T-helper 17 cell (primary cell): ENCODE data around the gene AGPAT3. TPM values are rescaled to one million over a fixed set of nuclear protein-coding genes. Genes with fewer than 3 reads are reported as not detected.

ENCODE experiments used
- ATAC-seq: fragments of 150-1000 bp; cut with Tn5 transposase; 2 replicates; pipeline ENCODE4 v1.10.0; 2021; ENCODE audit warnings: mild to moderate bottlenecking, moderate library complexity
- DNase-seq, 3 donors: peaks; one replicate each; pipeline versions ENCODE4 v3.0.0 to v3.0.0-alpha.2; 2020 to 2021
- H3K9me3 ChIP-seq: one replicate; pipeline ENCODE4 v1.7.0; 2013; ENCODE audit warnings: low read length, mild to moderate bottlenecking; ENCODE audit not compliant: control insufficient read depth, poor library complexity, severe bottlenecking
- H3K27ac Mint-ChIP-seq: one replicate; pipeline ENCODE4 v1.8.0; 2022; ENCODE audit warnings: mild to moderate bottlenecking, moderate library complexity, mixed read lengths
- H3K27me3 Mint-ChIP-seq: one replicate; pipeline ENCODE4 v1.8.0; 2022; ENCODE audit warnings: mixed read lengths
- H3K36me3 Mint-ChIP-seq: one replicate; pipeline ENCODE4 v1.8.0; 2022; ENCODE audit warnings: low read depth, mixed read lengths
- H3K4me1 Mint-ChIP-seq: one replicate; pipeline ENCODE4 v1.8.0; 2022; ENCODE audit warnings: mild to moderate bottlenecking, mixed read lengths
- H3K4me3 Mint-ChIP-seq: one replicate; pipeline ENCODE4 v1.8.0; 2022; ENCODE audit warnings: mild to moderate bottlenecking, moderate library complexity, mixed read lengths
- total RNA-seq, 4 donors: library from RNA in 2 of 4; stranded (reverse) in 2 of 4; gene quantifications; one replicate each; pipeline ENCODE4 v1.2.3 and lab custom pipeline; 2022 to 2026

Gene AGPAT3
- total RNA-seq, 2 donors from 2014 or later = 64.1 to 67.3 TPM

DNA sequence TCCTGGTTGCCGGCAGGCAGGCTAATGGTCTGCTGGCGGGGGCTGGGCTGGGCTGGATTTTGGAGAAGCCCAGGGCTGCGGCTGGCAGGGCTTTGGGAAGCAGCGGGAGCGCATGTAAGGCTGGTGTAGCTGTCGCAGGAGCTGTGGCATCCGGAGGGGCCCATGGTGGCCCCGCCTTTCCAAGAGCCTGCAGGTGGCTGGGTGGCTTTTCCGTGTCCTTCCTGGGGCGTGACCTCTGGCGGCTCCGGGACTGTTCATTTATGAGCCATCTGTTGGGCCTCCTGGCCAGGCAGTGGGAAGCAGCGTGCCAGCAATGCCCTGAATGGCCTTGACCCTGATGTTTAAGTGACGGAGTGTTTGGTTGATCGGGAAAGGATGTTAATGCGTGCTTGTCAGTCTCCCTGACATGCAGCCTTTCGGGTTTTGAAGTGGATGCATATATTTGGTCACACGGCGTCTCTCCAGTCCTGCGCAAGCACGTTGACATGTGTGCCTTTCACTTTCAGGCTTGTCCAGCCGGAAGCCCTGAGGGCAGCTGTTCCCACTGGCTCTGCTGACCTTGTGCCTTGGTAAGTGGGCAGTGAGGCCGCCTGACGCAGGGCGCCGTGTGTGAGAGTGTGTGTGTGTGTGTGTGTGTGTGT, 38.5 kb downstream of the AGPAT3 start:
- peaks cover 33% of the 10 kb centered on the region for H3K4me1 Mint-ChIP-seq
- H3K27me3 Mint-ChIP-seq = no peaks in the 10 kb centered on the region
- no peak overlapping the region for H3K4me3 Mint-ChIP-seq
- peak overlapping the region; percentile 29 for H3K27ac Mint-ChIP-seq
- DNase-seq = no peak
- no peak for ATAC-seq
- H3K9me3 ChIP-seq = no peaks in the 10 kb centered on the region
- peaks cover 5% of the 10 kb centered on the region for H3K36me3 Mint-ChIP-seq

DNA sequence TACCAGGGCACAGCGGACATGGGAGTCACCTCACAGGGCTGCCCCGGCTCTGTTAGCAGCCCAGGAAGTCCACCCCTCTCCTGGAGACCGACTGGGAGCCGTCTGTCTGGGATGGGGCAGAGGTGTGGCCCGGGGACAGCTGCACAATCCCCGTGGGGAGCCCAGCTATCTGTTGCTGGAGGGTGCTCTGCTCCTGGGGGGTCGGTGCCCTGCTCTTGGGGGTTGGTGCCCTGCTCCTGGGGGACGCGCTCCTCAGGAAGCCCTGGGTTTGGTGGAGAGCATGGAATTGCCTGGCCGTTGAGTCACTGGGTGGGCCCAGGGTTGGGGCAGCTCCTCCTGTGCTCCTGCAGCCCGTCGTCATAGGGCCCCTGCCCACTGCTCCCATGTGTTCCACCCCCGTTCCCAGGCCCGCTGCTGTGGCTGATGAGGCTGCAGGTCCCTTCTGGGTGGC, 39.3 kb downstream of the AGPAT3 start:
- Mint-ChIP-seq H3K27ac (peak overlapping the region; percentile 34), H3K27me3 (no peaks in the 10 kb centered on the region), H3K4me1 (peaks cover 33% of the 10 kb centered on the region), H3K4me3 (no peak overlapping the region), H3K36me3 (peaks cover 5% of the 10 kb centered on the region)
- no peaks in the 10 kb centered on the region for H3K9me3 ChIP-seq
- ATAC-seq (no peak), DNase-seq (no peak)

DNA sequence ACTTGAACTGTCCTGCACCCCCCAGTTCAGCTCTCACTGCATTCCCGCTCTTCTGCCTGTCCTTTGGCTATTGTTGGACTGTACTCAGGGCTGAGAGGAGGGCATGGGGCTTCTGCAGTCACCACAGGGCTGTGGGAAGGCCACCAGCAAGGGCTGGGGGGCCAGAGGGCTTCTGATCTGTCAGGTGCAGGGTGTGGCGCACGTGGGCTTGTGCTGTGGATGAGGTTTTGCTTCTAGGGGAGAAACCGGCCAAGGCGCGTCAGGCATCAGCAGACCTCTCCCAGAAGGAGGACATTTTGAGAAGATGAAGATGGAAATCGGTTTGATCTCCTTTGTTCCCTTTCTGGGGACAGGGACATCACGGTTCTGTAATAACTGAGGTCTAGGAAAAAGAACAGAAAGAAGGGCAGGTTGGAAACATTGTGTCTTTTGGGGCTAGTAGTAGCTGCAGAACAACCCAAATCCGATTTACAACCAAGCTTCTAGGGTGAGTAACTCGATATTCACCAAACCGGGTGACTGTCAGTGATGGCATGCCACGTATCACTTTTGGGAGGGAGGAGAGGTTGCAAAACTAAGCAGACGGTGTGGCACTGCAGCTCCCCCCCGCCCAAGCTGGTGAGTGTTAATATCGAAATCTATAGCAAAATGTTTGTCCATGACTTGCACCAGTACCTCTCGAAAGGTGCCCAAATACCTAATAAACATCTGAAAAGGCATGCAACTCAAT, 40.9 kb downstream of the AGPAT3 start:
- Mint-ChIP-seq H3K4me1 (peaks cover 31% of the 10 kb centered on the region), H3K36me3 (peaks cover 5% of the 10 kb centered on the region), H3K27ac (peak overlapping the region; percentile 24), H3K27me3 (no peaks in the 10 kb centered on the region), H3K4me3 (no peak overlapping the region)
- no peak for DNase-seq
- H3K9me3 ChIP-seq = no peaks in the 10 kb centered on the region
- no peak for ATAC-seq

DNA sequence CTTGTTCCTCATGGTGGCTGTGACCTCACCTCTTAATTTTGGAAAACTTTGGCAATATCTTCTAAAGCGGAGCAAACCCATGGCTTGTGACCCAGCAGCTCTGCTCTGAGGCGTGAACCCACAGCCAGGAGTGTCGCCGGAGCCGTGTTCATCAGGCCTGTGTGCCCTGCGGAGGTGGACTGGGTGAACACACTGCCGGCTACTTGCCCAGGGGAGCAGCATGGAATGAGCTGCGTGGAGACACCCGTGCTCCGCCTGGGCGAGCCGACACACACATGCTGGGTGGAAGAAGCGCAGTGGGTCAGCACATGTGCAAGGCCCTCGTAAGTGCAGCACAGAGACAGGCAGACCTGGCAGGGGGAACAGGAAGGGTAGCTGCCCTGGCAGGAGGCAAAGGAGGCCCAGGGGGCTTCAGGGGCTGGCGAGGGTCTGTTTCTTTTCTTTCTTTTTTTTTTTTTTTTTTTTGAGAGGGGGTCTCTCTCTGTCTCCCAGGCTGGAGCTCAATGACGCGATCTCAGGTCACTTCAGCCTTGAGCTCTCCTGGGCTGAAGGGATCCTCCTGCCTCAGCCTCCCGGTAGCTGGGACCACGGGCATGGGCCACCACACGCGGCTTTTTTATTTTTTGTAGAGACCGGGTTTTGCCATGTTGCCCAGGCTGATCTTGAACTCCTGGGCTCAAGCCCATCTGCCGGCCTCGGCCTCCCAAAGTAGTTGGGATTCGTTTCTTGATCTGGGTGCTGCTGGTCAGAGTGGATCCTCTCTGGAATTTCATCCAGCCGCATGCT, 41.8 kb downstream of the AGPAT3 start:
- ATAC-seq (no peak), DNase-seq (no peak)
- Mint-ChIP-seq H3K27ac (peak overlapping the region; percentile 6), H3K36me3 (peaks cover 5% of the 10 kb centered on the region), H3K27me3 (no peaks in the 10 kb centered on the region), H3K4me1 (peaks cover 27% of the 10 kb centered on the region), H3K4me3 (no peak overlapping the region)
- no peaks in the 10 kb centered on the region for H3K9me3 ChIP-seq

DNA sequence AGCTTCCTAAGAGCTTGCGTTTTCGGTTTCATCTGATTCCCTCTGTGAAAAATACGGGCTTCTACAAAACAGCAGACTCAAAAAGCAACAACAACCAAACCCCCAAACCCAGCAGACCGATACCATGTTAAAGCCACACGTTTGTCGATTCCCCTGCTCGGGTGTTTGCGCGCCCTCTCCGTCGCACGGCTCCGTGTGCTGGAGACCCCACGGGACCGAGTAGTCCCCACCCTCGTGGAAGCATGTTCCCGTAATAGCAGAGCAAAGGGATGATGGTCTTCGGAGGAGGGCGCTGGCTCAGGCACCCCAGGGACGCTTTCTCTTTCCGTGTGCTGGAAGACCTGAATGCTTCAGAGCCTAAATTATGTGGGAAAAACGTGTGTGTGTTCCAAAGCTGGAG, 42.7 kb downstream of the AGPAT3 start:
- H3K36me3 Mint-ChIP-seq = peaks cover 5% of the 10 kb centered on the region
- H3K4me1 Mint-ChIP-seq = peaks cover 24% of the 10 kb centered on the region
- H3K4me3 Mint-ChIP-seq = no peak overlapping the region
- no peak for ATAC-seq
- H3K27me3 Mint-ChIP-seq = no peaks in the 10 kb centered on the region
- no peak for DNase-seq
- no peak overlapping the region for H3K27ac Mint-ChIP-seq
- no peaks in the 10 kb centered on the region for H3K9me3 ChIP-seq

DNA sequence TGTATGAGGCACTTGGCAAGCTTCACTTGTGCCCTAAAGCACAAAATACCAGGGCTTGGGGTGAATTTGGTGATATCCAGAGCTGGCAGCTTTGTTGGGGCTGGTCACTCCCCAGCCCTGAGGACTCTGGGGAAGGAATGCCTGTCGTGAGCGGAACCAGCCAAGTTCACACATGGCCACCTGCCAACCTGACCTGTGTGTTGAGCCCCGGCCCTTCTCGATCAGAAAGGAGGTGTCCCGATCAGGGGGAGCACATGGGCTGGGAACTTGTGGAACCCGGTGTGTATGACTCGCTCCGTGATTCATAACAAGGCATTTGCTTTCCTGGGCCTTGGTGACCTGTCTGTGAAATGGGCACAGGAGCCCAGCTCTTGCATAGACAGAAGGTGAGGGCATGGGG, 43.1 kb downstream of the AGPAT3 start:
- no peaks in the 10 kb centered on the region for H3K9me3 ChIP-seq
- no peak overlapping the region for H3K27ac Mint-ChIP-seq
- peaks cover 21% of the 10 kb centered on the region for H3K4me1 Mint-ChIP-seq
- H3K4me3 Mint-ChIP-seq = no peak overlapping the region
- H3K27me3 Mint-ChIP-seq = no peaks in the 10 kb centered on the region
- ATAC-seq (no peak), DNase-seq (no peak)
- H3K36me3 Mint-ChIP-seq = peaks cover 3% of the 10 kb centered on the region

DNA sequence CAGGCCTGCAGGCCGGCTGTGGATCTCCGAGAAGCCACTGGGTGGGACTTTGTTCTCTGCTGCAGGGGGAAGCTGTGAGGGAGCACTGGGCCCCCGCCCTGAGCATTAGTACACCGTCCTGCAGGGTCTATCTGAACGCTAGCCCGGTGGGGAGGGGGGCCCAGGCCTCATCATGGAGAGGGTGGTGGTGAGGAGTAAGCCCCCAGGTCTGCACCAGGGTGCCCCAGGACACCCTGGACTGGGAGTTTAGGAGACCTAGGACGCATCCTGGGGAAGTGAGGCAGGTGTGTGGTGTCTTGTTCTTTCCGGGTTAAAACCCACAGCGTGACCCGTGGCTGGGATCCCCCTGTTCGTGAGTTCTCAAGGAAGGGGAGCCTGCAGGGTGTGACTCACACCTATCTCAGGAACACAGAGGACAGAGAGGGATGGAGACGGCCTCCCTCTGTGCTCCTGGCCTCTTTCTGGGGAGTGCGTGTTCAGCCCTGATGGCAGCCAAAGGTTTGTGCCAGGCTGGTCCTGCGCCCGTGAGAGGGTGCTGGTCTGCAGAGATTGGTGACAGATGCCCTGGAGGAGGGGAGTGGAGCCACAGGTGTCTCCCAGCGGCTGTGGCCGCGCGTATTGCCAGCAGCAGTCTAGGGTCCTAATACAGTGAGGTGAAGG, 44.8 kb downstream of the AGPAT3 start:
- H3K27ac Mint-ChIP-seq = no peak overlapping the region

DNA sequence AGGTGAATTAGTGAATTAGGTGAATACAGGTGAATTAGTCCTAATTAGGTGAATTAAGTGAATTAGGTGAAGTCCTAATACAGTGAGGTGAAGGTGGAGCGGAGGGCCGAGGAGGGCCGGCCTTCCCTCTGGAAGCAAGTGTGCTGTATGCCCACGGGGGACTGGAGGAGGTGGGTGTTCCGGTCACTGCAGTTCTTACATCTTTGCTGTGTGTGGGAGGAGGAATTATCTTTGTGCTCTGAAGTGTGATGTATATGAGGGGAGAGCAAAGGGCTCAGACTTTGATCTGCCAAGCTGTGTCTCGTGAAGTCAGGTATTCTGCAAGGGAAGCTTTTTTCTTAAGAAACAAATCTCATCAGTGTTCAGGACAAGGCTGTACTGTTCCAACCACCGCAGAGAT, 45.4 kb downstream of the AGPAT3 start:
- Mint-ChIP-seq H3K27me3 (no peaks in the 10 kb centered on the region), H3K27ac (no peak overlapping the region), H3K4me1 (peaks cover 22% of the 10 kb centered on the region), H3K36me3 (peaks cover 3% of the 10 kb centered on the region), H3K4me3 (no peak overlapping the region)
- no peak for ATAC-seq
- no peak for DNase-seq
- no peaks in the 10 kb centered on the region for H3K9me3 ChIP-seq

More for the DNA sequence above, 44.8 kb downstream of the AGPAT3 start:
- Mint-ChIP-seq H3K27me3 (no peaks in the 10 kb centered on the region), H3K36me3 (peaks cover 3% of the 10 kb centered on the region), H3K4me3 (no peak overlapping the region), H3K4me1 (peaks cover 20% of the 10 kb centered on the region)
- ATAC-seq (no peak), DNase-seq (no peak)
- H3K9me3 ChIP-seq = no peaks in the 10 kb centered on the region

DNA sequence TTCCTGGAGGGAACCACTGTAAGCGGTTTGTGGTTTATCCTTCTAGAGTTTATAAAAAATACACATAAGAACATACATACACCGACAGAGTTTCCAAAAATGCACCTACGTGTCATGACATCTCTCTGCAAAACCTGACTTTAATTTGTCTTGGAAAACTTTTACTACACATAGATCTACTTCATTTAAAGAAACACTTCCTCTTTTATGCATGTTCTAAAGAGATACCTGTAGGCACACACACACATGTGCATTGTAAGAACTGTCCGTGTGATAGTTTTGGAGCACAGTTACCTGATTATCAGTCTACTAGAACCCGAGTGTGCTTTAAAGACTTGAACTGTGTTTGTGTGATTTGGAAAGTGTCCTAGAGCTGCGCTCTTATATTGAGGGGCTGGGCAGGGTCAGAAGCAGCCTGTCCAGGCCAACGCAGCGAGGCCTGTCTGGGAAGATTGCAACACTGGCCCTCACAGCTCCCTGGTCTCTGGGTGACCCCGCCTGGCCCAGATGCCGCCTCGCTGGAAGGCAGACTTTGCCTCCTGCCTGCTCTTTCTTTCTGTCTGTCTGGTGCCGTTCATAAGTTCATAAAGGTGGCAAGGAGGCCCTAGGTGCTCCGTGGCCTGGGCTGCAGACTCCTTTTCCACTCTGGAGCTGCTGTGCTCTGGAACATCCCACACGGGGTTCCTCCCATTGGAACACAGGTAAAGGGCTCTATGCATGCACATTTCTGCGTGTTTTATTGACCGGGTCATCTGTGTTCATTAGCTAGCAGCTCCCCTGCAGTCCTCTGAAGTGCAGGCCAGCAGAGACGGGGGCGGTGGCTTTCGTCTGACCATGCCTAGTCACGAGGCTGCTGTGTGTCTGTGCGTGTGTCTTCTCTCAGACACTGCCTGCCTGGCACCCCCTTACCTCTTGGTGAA, 46.3 kb downstream of the AGPAT3 start:
- H3K27ac Mint-ChIP-seq = no peak overlapping the region
- no peaks in the 10 kb centered on the region for H3K9me3 ChIP-seq
- DNase-seq (no peak), ATAC-seq (no peak)
- H3K4me1 Mint-ChIP-seq = peaks cover 22% of the 10 kb centered on the region
- no peaks in the 10 kb centered on the region for H3K36me3 Mint-ChIP-seq
- H3K4me3 Mint-ChIP-seq = no peak overlapping the region
- H3K27me3 Mint-ChIP-seq = no peaks in the 10 kb centered on the region

DNA sequence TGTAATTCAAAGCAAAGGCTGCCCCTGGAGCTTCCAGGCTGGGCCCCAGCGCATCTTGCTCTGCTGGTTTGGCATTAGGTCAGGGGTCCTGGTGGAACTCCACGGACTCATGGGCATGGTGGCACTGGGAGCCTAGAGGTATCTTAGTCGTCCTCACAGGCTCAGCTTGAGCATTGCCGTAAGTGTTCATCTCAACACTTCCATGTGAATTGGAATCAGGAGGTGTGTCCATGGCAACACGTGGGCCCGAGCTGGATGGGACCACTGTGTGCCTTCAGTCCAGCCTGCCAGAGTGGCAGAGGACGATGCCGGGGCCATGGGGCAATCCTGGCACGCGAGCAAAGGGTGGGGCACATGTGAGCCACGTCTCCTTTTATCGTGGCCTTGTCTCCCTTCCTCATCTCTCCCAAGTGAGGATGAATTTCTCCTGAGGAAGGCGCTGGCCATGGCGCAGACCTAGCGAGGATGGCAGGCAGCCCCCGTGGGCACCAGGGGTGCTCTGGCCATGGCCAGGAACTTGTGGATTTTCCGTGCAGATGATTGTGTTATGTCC, 47.0 kb downstream of the AGPAT3 start:
- no peaks in the 10 kb centered on the region for H3K9me3 ChIP-seq
- Mint-ChIP-seq H3K27me3 (no peaks in the 10 kb centered on the region), H3K4me3 (no peak overlapping the region), H3K36me3 (peaks cover 3% of the 10 kb centered on the region), H3K4me1 (peaks cover 27% of the 10 kb centered on the region), H3K27ac (no peak overlapping the region)
- no peak for ATAC-seq
- no peak for DNase-seq

DNA sequence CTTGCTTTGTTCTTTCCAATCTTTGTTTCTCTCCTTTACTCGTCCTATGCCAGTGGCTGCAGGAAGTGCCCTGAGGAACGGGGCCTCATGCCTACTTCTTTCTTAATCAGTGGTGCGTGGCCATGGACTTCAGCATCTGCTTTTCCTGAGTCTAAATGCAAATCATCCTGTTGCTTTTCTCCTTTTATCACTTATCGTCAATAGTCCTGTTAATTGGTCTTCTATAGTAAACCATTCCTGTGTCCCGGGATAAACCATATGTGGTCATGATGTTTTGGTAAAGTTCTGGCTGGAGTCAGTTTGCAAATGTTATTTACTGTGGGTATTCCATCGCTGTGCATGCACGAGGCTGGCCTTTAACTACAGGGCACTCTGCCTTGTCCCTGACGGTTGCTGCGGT, 47.5 kb downstream of the AGPAT3 start:
- Mint-ChIP-seq H3K4me3 (no peak overlapping the region), H3K4me1 (peaks cover 32% of the 10 kb centered on the region), H3K27me3 (no peaks in the 10 kb centered on the region), H3K27ac (no peak overlapping the region), H3K36me3 (peaks cover 3% of the 10 kb centered on the region)
- ATAC-seq (no peak), DNase-seq (no peak)
- no peaks in the 10 kb centered on the region for H3K9me3 ChIP-seq

DNA sequence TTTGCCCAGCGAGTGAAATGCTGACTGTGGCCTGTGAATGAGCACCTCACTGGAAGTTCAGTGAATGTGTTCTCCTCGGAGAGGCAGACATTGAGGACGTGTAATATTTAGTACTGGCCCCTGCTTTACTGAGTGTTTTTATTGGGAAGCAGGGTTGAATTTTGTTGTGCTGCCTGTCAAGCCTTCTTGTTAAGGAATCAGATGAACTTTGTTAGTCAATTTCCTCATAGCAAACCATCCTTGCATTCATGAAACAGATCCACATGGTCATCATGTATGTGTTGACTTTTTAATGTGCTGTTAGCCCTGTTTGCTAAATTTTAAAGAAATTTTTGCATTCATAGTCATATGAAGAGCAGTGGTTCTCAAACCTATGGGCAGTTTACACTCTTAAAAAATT, 47.9 kb downstream of the AGPAT3 start:
- ATAC-seq (no peak), DNase-seq (no peak)
- peaks cover 30% of the 10 kb centered on the region for H3K4me1 Mint-ChIP-seq
- H3K36me3 Mint-ChIP-seq = peaks cover 3% of the 10 kb centered on the region
- no peak overlapping the region for H3K27ac Mint-ChIP-seq
- no peaks in the 10 kb centered on the region for H3K9me3 ChIP-seq
- no peak overlapping the region for H3K4me3 Mint-ChIP-seq
- H3K27me3 Mint-ChIP-seq = no peaks in the 10 kb centered on the region
